Breast epithelium (tissue), 3 donors: Measurements from ENCODE around the gene PDS5A.

ENCODE experiments used
- CTCF ChIP-seq, 3 donors: fragments of 450-650 bp; IDR thresholded peaks; one replicate each; pipeline ENCODE4 v1.5.1; 2016 to 2017; ENCODE audit warnings: antibody characterized with exemption in 3 of 3, mild to moderate bottlenecking in 3 of 3, moderate library complexity in 3 of 3
- POLR2A ChIP-seq: fragments of 450-650 bp; IDR thresholded peaks from one replicate; pipeline ENCODE4 v1.6.1; 2016; ENCODE audit warnings: antibody characterized with exemption, mild to moderate bottlenecking, moderate library complexity
- POLR2AphosphoS5 ChIP-seq, 3 donors: sonication (generic); formaldehyde crosslinking; IDR thresholded peaks; one replicate each; pipeline ENCODE4 v1.6.1; 2017; ENCODE audit warnings: antibody characterized with exemption in 3 of 3

- TF ChIP-seq POLR2A: no peak
- no peak for TF ChIP-seq CTCF (IDR thresholded peaks at IDR 0.05)
- TF ChIP-seq POLR2AphosphoS5 (IDR thresholded peaks at IDR 0.05): no peak
These were observed 103.9 kb downstream of the PDS5A start for GRCh38 chr4:39873823-39874222.
